PC-9 (cell line): ENCODE data around the gene COL5A3. TPM values are rescaled to one million over a fixed set of nuclear protein-coding genes. Genes with fewer than 3 reads are reported as not detected.
"Not testable (repeated sequence)": the region's sequence is repeated elsewhere in the genome, so short reads cannot be mapped to it uniquely, and the experiment has no call there.

ENCODE experiments used
- BruUV-seq: library from RNA; stranded (reverse); fragments of 400-500 nt; replicated peaks from 2 replicates; lab custom pipeline; 2021; lab: Mats Ljungman, UMichigan
- CTCF ChIA-PET: fragments of 300-600 bp; sonication (Branson Sonifier 250); formaldehyde crosslinking; loops from one replicate; lab custom pipeline; 2022; ENCODE audit warnings: antibody characterized with exemption; lab: Charles Lee
- POLR2A ChIA-PET: fragments of 300-600 bp; sonication (Branson Sonifier 250); formaldehyde crosslinking; loops from one replicate; lab custom pipeline; 2022; ENCODE audit warnings: antibody characterized with exemption; ENCODE audit not compliant: unreplicated experiment; lab: Charles Lee
- DNase-seq, 2 experiments: peaks; one replicate each; pipeline versions ENCODE4 v3.0.0 to v3.0.0-alpha.2; 2015 to 2022; ENCODE audit warnings: mixed read lengths in 1 of 2
- H2AFZ ChIP-seq: fragments of 200-600 bp; sonication (generic); 2 replicates; pipeline ENCODE4 v1.8.1; 2017; ENCODE audit warnings: antibody characterized with exemption
- H3F3A ChIP-seq: fragments of 200-600 bp; sonication (generic); 2 replicates; pipeline ENCODE4 v1.8.1; 2017; ENCODE audit warnings: antibody characterized with exemption, mild to moderate bottlenecking, low read depth; ENCODE audit not compliant: insufficient read depth
- H3K27ac ChIP-seq: fragments of 200-600 bp; sonication (generic); 2 replicates; pipeline ENCODE4 v1.6.1; 2016; ENCODE audit warnings: mixed run types
- H3K27me3 ChIP-seq: fragments of 200-600 bp; sonication (generic); 2 replicates; pipeline ENCODE4 v1.6.1; 2016; ENCODE audit warnings: low read depth, mixed run types; ENCODE audit not compliant: insufficient read depth
- H3K36me3 ChIP-seq: fragments of 200-600 bp; sonication (generic); 2 replicates; pipeline ENCODE4 v1.6.1; 2016; ENCODE audit warnings: low read depth, mixed run types
- H3K4me1 ChIP-seq: fragments of 200-600 bp; sonication (generic); replicated peaks from 2 replicates; pipeline ENCODE4 v1.6.1; 2016; ENCODE audit warnings: mixed run types; ENCODE audit not compliant: insufficient read depth
- H3K4me2 ChIP-seq: fragments of 200-600 bp; sonication (generic); 2 replicates; pipeline ENCODE4 v1.6.1; 2017; ENCODE audit warnings: mixed run types
- H3K4me3 ChIP-seq: fragments of 200-600 bp; sonication (generic); 2 replicates; pipeline ENCODE4 v1.6.1; 2016; ENCODE audit warnings: mixed run types
- H3K79me2 ChIP-seq: fragments of 200-600 bp; sonication (generic); 2 replicates; pipeline ENCODE4 v1.6.1; 2017; ENCODE audit warnings: low read depth, mixed run types
- H3K9me2 ChIP-seq: fragments of 200-600 bp; sonication (generic); 2 replicates; pipeline ENCODE4 v1.8.1; 2017; ENCODE audit warnings: mild to moderate bottlenecking; ENCODE audit not compliant: insufficient read depth
- H3K9me3 ChIP-seq: fragments of 200-600 bp; sonication (generic); 2 replicates; pipeline ENCODE4 v1.8.1; 2016; ENCODE audit warnings: low read depth; ENCODE audit not compliant: insufficient read depth
- H4K20me1 ChIP-seq: fragments of 200-600 bp; sonication (generic); 2 replicates; pipeline ENCODE4 v1.8.1; 2017; ENCODE audit not compliant: insufficient read depth
- CTCF ChIP-seq: fragments of 200-600 bp; sonication (generic); conservative IDR thresholded peaks from 2 replicates; pipeline ENCODE4 v1.6.1; 2017; ENCODE audit warnings: mixed run types, antibody characterized with exemption, mild to moderate bottlenecking, moderate library complexity
- EZH2 ChIP-seq: fragments of 200-600 bp; sonication (generic); IDR thresholded peaks from 2 replicates; pipeline ENCODE4 v1.8.0; 2017; ENCODE audit warnings: antibody characterized with exemption, low read depth
- intact Hi-C: fragments of 100-400 bp; cut with micrococcal nuclease; formaldehyde crosslinking; loops from one replicate; pipeline ENCODE4 v1.10.0; 2022; ENCODE audit not compliant: unreplicated experiment
- total RNA-seq: library from RNA; stranded (reverse); gene quantifications from 2 replicates; pipeline ENCODE4 v1.2.3, GENCODE V29; 2021

COL5A3 gene
- total RNA-seq, 1 experiment from 2014 or later, result not detected

DNA sequence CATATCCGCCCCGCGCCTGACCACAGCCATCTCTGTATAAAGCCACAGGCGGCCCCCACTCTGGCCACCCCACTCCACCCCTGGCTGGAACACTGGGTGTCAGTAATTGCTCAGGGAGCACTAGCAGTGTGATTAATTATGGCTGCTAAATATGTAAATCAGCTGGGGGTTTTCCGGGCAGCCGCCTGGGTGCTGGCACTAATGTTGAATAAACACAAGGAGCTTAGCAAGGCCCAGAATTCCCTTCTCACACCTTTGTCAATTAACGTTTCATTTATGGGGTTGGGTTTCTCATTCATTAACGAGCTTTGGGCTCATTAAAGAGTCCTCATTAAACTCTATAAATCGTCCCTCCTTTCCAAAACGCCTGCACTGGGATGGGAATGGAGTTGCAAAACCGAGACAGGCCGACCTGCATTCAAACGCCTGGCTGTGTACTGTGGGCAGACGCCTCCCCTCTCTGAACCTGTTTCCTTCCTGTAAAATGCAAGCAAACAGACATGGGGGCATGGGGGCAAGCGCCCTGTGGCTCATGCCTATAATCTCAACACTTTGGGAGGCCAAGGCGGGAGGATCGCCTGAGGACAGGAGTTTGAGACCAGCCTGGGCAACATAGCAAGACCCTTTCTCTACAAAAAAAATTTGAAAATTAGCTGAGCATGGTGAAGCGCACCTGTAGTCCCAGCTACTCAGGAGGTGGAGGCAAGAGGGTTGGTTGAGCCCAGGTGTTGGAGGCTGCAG lies 56.3 kb downstream of the COL5A3 start:
- no peaks in the 10 kb centered on the region for H3K4me1 ChIP-seq
- ChIA-PET POLR2A (no interaction called here), CTCF (no interaction called here)
- H3K79me2 ChIP-seq, result no peaks in the 10 kb centered on the region
- H3K27me3 ChIP-seq, result peaks cover 67% of the 10 kb centered on the region
- H3K4me3 ChIP-seq, result no peak overlapping the region
- intact Hi-C loops, result no loop called here
- no peak overlapping the region for H2AFZ ChIP-seq
- no peak for TF ChIP-seq CTCF
- no peak for TF ChIP-seq EZH2
- no peak overlapping the region for H3K4me2 ChIP-seq
- H4K20me1 ChIP-seq, result no peaks in the 10 kb centered on the region
- no TSS peak for BruUV-seq
- H3K9me3 ChIP-seq, result no peaks in the 10 kb centered on the region; the same call in 1 of the 2 replicates
- no peaks in the 10 kb centered on the region for H3K9me2 ChIP-seq
- DNase-seq, result no peak
- H3K36me3 ChIP-seq, result no peaks in the 10 kb centered on the region
- no peak overlapping the region for H3K27ac ChIP-seq
- no peaks in the 10 kb centered on the region for H3F3A ChIP-seq

GRCh38 chr19:9952276-9952675 lies 58.0 kb downstream of the COL5A3 start:
- Histone ChIP-seq H3K9me3 (no peaks in the 10 kb centered on the region; the same call in 1 of the 2 replicates), H3F3A (no peaks in the 10 kb centered on the region), H3K4me3 (no peak overlapping the region), H3K4me2 (no peak overlapping the region), H2AFZ (no peak overlapping the region), H3K27me3 (peaks cover 55% of the 10 kb centered on the region), H4K20me1 (no peaks in the 10 kb centered on the region), H3K79me2 (no peaks in the 10 kb centered on the region), H3K27ac (no peak overlapping the region), H3K4me1 (no peaks in the 10 kb centered on the region), H3K36me3 (no peaks in the 10 kb centered on the region), H3K9me2 (no peaks in the 10 kb centered on the region)
- intact Hi-C loops, result no loop called here
- TF ChIP-seq EZH2 (no peak), CTCF (no peak)
- ChIA-PET CTCF (no interaction called here), POLR2A (no interaction called here)
- no TSS peak for BruUV-seq
- DNase-seq, result no peak

- POLR2A ChIA-PET, result no interaction called here
- Histone ChIP-seq H3K4me3 (no peak overlapping the region), H4K20me1 (no peaks in the 10 kb centered on the region), H3K9me3 (peaks cover 2% of the 10 kb centered on the region; the same call in 1 of the 2 replicates), H3K4me1 (no peaks in the 10 kb centered on the region), H3K27ac (no peak overlapping the region), H3K9me2 (no peaks in the 10 kb centered on the region), H3K4me2 (no peak overlapping the region), H3K79me2 (no peaks in the 10 kb centered on the region), H3K36me3 (no peaks in the 10 kb centered on the region), H2AFZ (no peak overlapping the region), H3F3A (no peaks in the 10 kb centered on the region), H3K27me3 (peaks cover 37% of the 10 kb centered on the region)
- no peak for DNase-seq
- BruUV-seq, result no TSS peak
- CTCF ChIA-PET, result no interaction called here
- TF ChIP-seq EZH2 (no peak), CTCF (no peak)
- intact Hi-C loops, result no loop called here
These were observed 62.9 kb downstream of the COL5A3 start for GRCh38 chr19:9947441-9947840.

DNA sequence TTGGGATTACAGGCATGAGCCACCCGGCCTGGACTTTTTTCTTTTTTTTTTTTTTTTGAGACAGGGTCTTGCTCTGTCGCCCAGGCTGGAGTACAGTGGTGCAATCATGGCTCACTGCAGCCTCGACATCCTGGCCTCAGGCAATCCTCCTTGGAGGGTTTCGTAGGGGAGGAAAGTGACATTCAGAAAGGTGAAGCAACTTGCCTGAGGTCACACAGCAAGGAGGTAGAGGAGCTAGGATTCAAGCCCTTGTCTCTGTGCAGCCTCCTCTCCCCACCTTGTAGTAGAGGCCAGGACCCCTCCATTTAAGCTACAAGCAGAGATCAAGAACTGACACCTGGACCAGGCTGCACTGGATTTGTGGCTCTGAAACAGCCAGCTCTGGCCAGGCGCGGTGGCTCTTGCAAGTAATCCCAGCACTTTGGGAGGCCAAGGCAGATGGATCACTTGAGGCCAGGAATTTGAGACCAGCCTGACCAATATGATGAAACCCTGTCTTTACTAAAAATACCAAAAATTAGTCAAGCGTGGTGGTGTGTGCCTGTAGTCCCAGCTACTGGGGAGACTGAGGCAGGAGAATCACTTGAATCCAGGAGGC lies 63.7 kb downstream of the COL5A3 start:
- H3K79me2 ChIP-seq, BruUV-seq, CTCF ChIA-PET, H3K36me3 ChIP-seq, H4K20me1 ChIP-seq, H2AFZ ChIP-seq, H3K27ac ChIP-seq, POLR2A ChIA-PET, H3K4me1 ChIP-seq, H3K9me2 ChIP-seq, H3K9me3 ChIP-seq, H3F3A ChIP-seq, H3K4me2 ChIP-seq, DNase-seq, intact Hi-C loops, H3K4me3 ChIP-seq: not testable (repeated sequence)
- peaks cover 37% of the 10 kb centered on the region for H3K27me3 ChIP-seq
